DOHH2 (cell line): ENCODE measurements around the gene RNF123.
"Not testable (repeated sequence)": the region's sequence is repeated elsewhere in the genome, so short reads cannot be mapped to it uniquely, and the experiment has no call there.

ENCODE experiments used
- CTCF ChIP-seq: fragments of 200-600 bp; sonication (generic); IDR thresholded peaks from one replicate; pipeline ENCODE4 v1.5.1; 2014; ENCODE audit warnings: antibody characterized with exemption, mild to moderate bottlenecking, low read depth, low read length; ENCODE audit not compliant: poor library complexity, severe bottlenecking
- EZH2phosphoT487 ChIP-seq: fragments of 200-600 bp; sonication (generic); IDR thresholded peaks from 2 replicates; pipeline ENCODE4 v1.6.1; 2017; ENCODE audit warnings: borderline replicate concordance, mild to moderate bottlenecking, antibody characterized with exemption, low read length, moderate library complexity, mixed read lengths

- TF ChIP-seq CTCF, EZH2phosphoT487: not testable (repeated sequence)
Measured at GRCh38 chr3:49690856-49691255, 1.5 kb downstream of the RNF123 start.
